HG02610 (cell line): ENCODE measurements around the gene NCDN.

ENCODE experiments used
- ATAC-seq: cut with Tn5 transposase; IDR thresholded peaks from one replicate; pipeline ENCODE4 v1.9.1; 2021; ENCODE audit warnings: mild to moderate bottlenecking, moderate library complexity; ENCODE audit not compliant: unreplicated experiment

NCDN gene

GRCh38 chr1:35557611-35558373 lies at the start of gene NCDN:
TSS of gene NCDN (plus strand) at chr1:35557799. CDS start at chr1:35558191, 392 bp downstream.
- peak; percentile 89 for ATAC-seq

GRCh38 chr1:35507947-35508346 lies 49.7 kb upstream of the NCDN start:
- ATAC-seq, result no peak

GRCh38 chr1:35509558-35509957 lies 48.0 kb upstream of the NCDN start:
- no peak for ATAC-seq

GRCh38 chr1:35511305-35511704 lies 46.3 kb upstream of the NCDN start:
- ATAC-seq, result no peak

GRCh38 chr1:35518183-35518582 lies 39.4 kb upstream of the NCDN start:
- no peak for ATAC-seq

- ATAC-seq, result no peak
These were observed 38.2 kb upstream of the NCDN start for GRCh38 chr1:35519432-35519831.

- no peak for ATAC-seq
These were observed 33.5 kb upstream of the NCDN start for GRCh38 chr1:35524106-35524505.

GRCh38 chr1:35530168-35530567 lies 27.4 kb upstream of the NCDN start:
- ATAC-seq, result no peak

- ATAC-seq, result no peak
These were observed 26.7 kb upstream of the NCDN start for GRCh38 chr1:35530946-35531345.

GRCh38 chr1:35531368-35531767 lies 26.2 kb upstream of the NCDN start:
- no peak for ATAC-seq

- no peak for ATAC-seq
These were observed 24.9 kb upstream of the NCDN start for GRCh38 chr1:35532497-35533223.

- no peak for ATAC-seq
These were observed 24.0 kb upstream of the NCDN start for GRCh38 chr1:35533586-35533985.

GRCh38 chr1:35535243-35535642 lies 22.4 kb upstream of the NCDN start:
- ATAC-seq, result no peak

- ATAC-seq, result no peak
These were observed 20.9 kb upstream of the NCDN start for GRCh38 chr1:35536556-35537162.

GRCh38 chr1:35537806-35538205 lies 19.8 kb upstream of the NCDN start:
- no peak for ATAC-seq

GRCh38 chr1:35539073-35539823 lies 18.4 kb upstream of the NCDN start:
- peak; percentile 39 for ATAC-seq

- no peak for ATAC-seq
These were observed 17.8 kb upstream of the NCDN start for GRCh38 chr1:35539824-35540261.

- ATAC-seq, result no peak
These were observed 12.6 kb upstream of the NCDN start for GRCh38 chr1:35544976-35545375.

- no peak for ATAC-seq
These were observed 11.0 kb upstream of the NCDN start for GRCh38 chr1:35546614-35547013.

- ATAC-seq, result no peak
These were observed 3.7 kb upstream of the NCDN start for GRCh38 chr1:35553851-35554250.
